HEK293 (cell line): Measurements from ENCODE around the gene CYP3A7.

Experiments used
- CTCF ChIA-PET: fragments of 350-600 bp; formaldehyde crosslinking; extraction: SDS; loops from one replicate; lab custom pipeline; 2021; ENCODE audit warnings: antibody characterized with exemption; lab: Yijun Ruan, JAX
- POLR2A ChIA-PET: fragments of 300-600 bp; formaldehyde crosslinking; extraction: SDS; loops from one replicate; lab custom pipeline; 2020; ENCODE audit warnings: antibody characterized with exemption, inconsistent platforms; lab: Yijun Ruan, JAX
- H3K27ac ChIP-seq: fragments of 200-500 bp; sonication (Bioruptor generic); 2 replicates; pipeline ENCODE4 v1.5.1; 2014; ENCODE audit warnings: low read depth, low read length, control low read depth, inconsistent platforms; ENCODE audit errors: extremely low read depth
- H3K36me3 ChIP-seq, 2 experiments: fragments of 200-500 bp in 1 of 2; sonication (Bioruptor generic) in 1 of 2; 1 replicate in 1 of 2; 2 replicates in 1 of 2; pipeline ENCODE4 v1.5.1; 2014 to 2017; ENCODE audit warnings: inconsistent platforms in 2 of 2, low read length in 2 of 2; ENCODE audit not compliant: control insufficient read depth in 2 of 2, insufficient read depth in 1 of 2
- H3K4me1 ChIP-seq: fragments of 200-500 bp; sonication (Bioruptor generic); 2 replicates; pipeline ENCODE4 v1.5.1; 2014; ENCODE audit warnings: mild to moderate bottlenecking, low read length, inconsistent platforms; ENCODE audit not compliant: control insufficient read depth, insufficient read depth
- H3K4me3 ChIP-seq: 2 replicates; pipeline ENCODE4 v1.5.1; 2011; ENCODE audit warnings: low read depth, mild to moderate bottlenecking, control low read depth, low read length, moderate library complexity
- H3K9me3 ChIP-seq: fragments of 200-500 bp; sonication (Bioruptor generic); 2 replicates; pipeline ENCODE4 v1.5.1; 2014; ENCODE audit warnings: low read depth, low read length, inconsistent platforms; ENCODE audit not compliant: control insufficient read depth, insufficient read depth
- GFI1B ChIP-seq: fragments of 450-650 bp; formaldehyde crosslinking; IDR thresholded peaks from 2 replicates; pipeline ENCODE4 v1.5.1; 2016; ENCODE audit warnings: missing biosample characterization, missing genetic modification characterization
- GLI4 ChIP-seq: fragments of 450-650 bp; formaldehyde crosslinking; IDR thresholded peaks from 2 replicates; pipeline ENCODE4 v1.5.1; 2016; ENCODE audit warnings: missing biosample characterization, missing genetic modification characterization
- HOXD13 ChIP-seq: sonication (generic); formaldehyde crosslinking; IDR thresholded peaks from 2 replicates; pipeline ENCODE4 v1.8.0; 2022; ENCODE audit warnings: missing genetic modification reagents, borderline replicate concordance
- KLF10 ChIP-seq: fragments of 450-650 bp; IDR thresholded peaks from 2 replicates; pipeline ENCODE4 v1.5.1; 2018; ENCODE audit warnings: missing biosample characterization, mild to moderate bottlenecking, missing genetic modification characterization
- SCRT2 ChIP-seq: fragments of 450-650 bp; formaldehyde crosslinking; IDR thresholded peaks from 2 replicates; pipeline ENCODE4 v1.5.1; 2016; ENCODE audit warnings: missing biosample characterization, missing genetic modification characterization
- SP7 ChIP-seq: fragments of 450-650 bp; formaldehyde crosslinking; IDR thresholded peaks from 2 replicates; pipeline ENCODE4 v1.5.1; 2016; ENCODE audit warnings: missing biosample characterization, missing genetic modification characterization
- ZBTB21 ChIP-seq: fragments of 450-650 bp; formaldehyde crosslinking; IDR thresholded peaks from 2 replicates; pipeline ENCODE4 v1.5.1; 2017; ENCODE audit warnings: missing biosample characterization, missing genetic modification characterization
- ZEB2 ChIP-seq: fragments of 450-650 bp; formaldehyde crosslinking; IDR thresholded peaks from 2 replicates; pipeline ENCODE4 v1.5.1; 2016; ENCODE audit warnings: missing biosample characterization, missing genetic modification characterization
- ZFP41 ChIP-seq: fragments of 450-650 bp; formaldehyde crosslinking; IDR thresholded peaks from 2 replicates; pipeline ENCODE4 v1.5.1; 2016; ENCODE audit warnings: missing biosample characterization, missing genetic modification characterization, borderline replicate concordance
- ZNF10 ChIP-seq: fragments of 450-650 bp; formaldehyde crosslinking; IDR thresholded peaks from 2 replicates; pipeline ENCODE4 v1.5.1; 2017; ENCODE audit warnings: missing biosample characterization, missing genetic modification characterization
- ZNF239 ChIP-seq: fragments of 450-650 bp; formaldehyde crosslinking; IDR thresholded peaks from 2 replicates; pipeline ENCODE4 v1.5.1; 2016; ENCODE audit warnings: missing biosample characterization, missing genetic modification characterization
- ZNF311 ChIP-seq: fragments of 450-650 bp; formaldehyde crosslinking; IDR thresholded peaks from 2 replicates; pipeline ENCODE4 v1.5.1; 2017; ENCODE audit warnings: missing biosample characterization, missing genetic modification characterization, borderline replicate concordance
- ZNF335 ChIP-seq: fragments of 450-650 bp; formaldehyde crosslinking; conservative IDR thresholded peaks from 2 replicates; pipeline ENCODE4 v1.5.1; 2016; ENCODE audit warnings: missing biosample characterization, missing genetic modification characterization
- ZNF350 ChIP-seq: fragments of 450-650 bp; formaldehyde crosslinking; IDR thresholded peaks from 2 replicates; pipeline ENCODE4 v1.5.0; 2017; ENCODE audit warnings: missing biosample characterization, mild to moderate bottlenecking, missing genetic modification characterization
- ZNF354C ChIP-seq: fragments of 450-650 bp; formaldehyde crosslinking; IDR thresholded peaks from 2 replicates; pipeline ENCODE4 v1.5.1; 2016; ENCODE audit warnings: missing biosample characterization, missing genetic modification characterization, low read depth, borderline replicate concordance
- ZNF416 ChIP-seq: fragments of 450-650 bp; formaldehyde crosslinking; IDR thresholded peaks from 2 replicates; pipeline ENCODE4 v1.5.1; 2016; ENCODE audit warnings: missing biosample characterization, missing genetic modification characterization
- ZNF530 ChIP-seq: fragments of 450-650 bp; formaldehyde crosslinking; IDR thresholded peaks from 2 replicates; pipeline ENCODE4 v1.5.1; 2016; ENCODE audit warnings: low read depth, missing biosample characterization, missing genetic modification characterization
- ZNF548 ChIP-seq: fragments of 450-650 bp; formaldehyde crosslinking; IDR thresholded peaks from 2 replicates; pipeline ENCODE4 v1.5.1; 2016; ENCODE audit warnings: missing biosample characterization, missing genetic modification characterization
- ZNF629 ChIP-seq: fragments of 450-650 bp; formaldehyde crosslinking; IDR thresholded peaks from 2 replicates; pipeline ENCODE4 v1.5.1; 2017; ENCODE audit warnings: missing biosample characterization, missing genetic modification characterization
- ZNF660 ChIP-seq: fragments of 450-650 bp; IDR thresholded peaks from 2 replicates; pipeline ENCODE4 v1.5.1; 2018; ENCODE audit warnings: missing biosample characterization, mild to moderate bottlenecking, missing genetic modification characterization
- ZNF664 ChIP-seq: fragments of 450-650 bp; formaldehyde crosslinking; IDR thresholded peaks from 2 replicates; pipeline ENCODE4 v1.5.1; 2016; ENCODE audit warnings: missing biosample characterization, missing genetic modification characterization
- ZNF792 ChIP-seq: fragments of 450-650 bp; formaldehyde crosslinking; IDR thresholded peaks from 2 replicates; pipeline ENCODE4 v1.5.1; 2016; ENCODE audit warnings: missing biosample characterization, missing genetic modification characterization
- ZNF843 ChIP-seq: fragments of 450-650 bp; formaldehyde crosslinking; IDR thresholded peaks from 2 replicates; pipeline ENCODE4 v1.5.1; 2016; ENCODE audit warnings: missing biosample characterization, missing genetic modification characterization
- ZSCAN16 ChIP-seq: fragments of 450-650 bp; formaldehyde crosslinking; IDR thresholded peaks from 2 replicates; pipeline ENCODE4 v1.5.1; 2016; ENCODE audit warnings: missing biosample characterization, missing genetic modification characterization
- ZXDB ChIP-seq: fragments of 450-650 bp; formaldehyde crosslinking; IDR thresholded peaks from 2 replicates; pipeline ENCODE4 v1.5.1; 2016; ENCODE audit warnings: missing biosample characterization, missing genetic modification characterization
- TF ChIP-seq, protein P1 (sequence below): fragments of 450-650 bp; formaldehyde crosslinking; IDR thresholded peaks from 2 replicates; pipeline ENCODE4 v1.5.1; 2016; ENCODE audit warnings: missing biosample characterization, missing genetic modification characterization
- TF ChIP-seq, protein P2 (sequence below): fragments of 450-650 bp; formaldehyde crosslinking; IDR thresholded peaks from 2 replicates; pipeline ENCODE4 v1.5.1; 2017; ENCODE audit warnings: missing biosample characterization, missing genetic modification characterization
- TF ChIP-seq, protein P3 (sequence below): fragments of 450-650 bp; formaldehyde crosslinking; IDR thresholded peaks from 2 replicates; pipeline ENCODE4 v1.5.1; 2017; ENCODE audit warnings: missing biosample characterization, missing genetic modification characterization
- TF ChIP-seq, protein P4 (sequence below): fragments of 450-650 bp; formaldehyde crosslinking; IDR thresholded peaks from 2 replicates; pipeline ENCODE4 v1.5.1; 2017; ENCODE audit warnings: missing biosample characterization, missing genetic modification characterization

The CYP3A7 gene

DNA sequence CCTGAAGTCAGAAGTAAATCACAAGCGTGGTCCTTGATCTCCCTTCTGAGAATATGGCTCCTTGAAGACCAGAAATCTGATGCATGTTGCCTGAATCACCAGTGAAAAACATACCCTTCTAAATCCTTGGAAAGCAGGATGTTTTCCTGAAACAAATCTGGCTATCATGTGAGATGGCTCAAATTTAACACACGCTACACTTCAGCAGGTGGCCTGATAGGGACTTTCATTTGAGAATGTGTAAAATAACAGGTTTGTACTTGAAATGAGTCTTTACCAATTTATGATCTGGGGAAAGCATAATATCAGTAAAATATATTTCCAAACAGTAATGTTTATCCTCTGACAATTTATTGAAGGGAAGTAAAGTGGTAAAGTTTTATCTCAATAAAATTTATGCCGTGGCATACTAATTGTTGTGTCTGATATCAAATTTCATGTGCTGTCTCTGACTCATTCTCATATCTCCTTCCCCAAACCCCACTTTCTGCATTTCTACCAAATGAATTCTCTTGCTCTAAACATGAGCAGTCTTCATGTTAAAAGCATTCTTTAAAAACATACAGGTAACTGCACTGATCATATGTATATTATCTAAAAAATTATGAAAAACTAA is 31.6 kb upstream of the CYP3A7 start:
- TF ChIP-seq ZNF664 (tag by site-specific recombination) (peak; percentile 87), GFI1B (tag by site-specific recombination) (peak; percentile 65; the same call in 1 of the 2 replicates), ZFP41 (tag by site-specific recombination) (no peak), ZBTB21 (tag by site-specific recombination) (peak; percentile 35; the same call in 1 of the 2 replicates), ZNF335 (peak; percentile 81), SCRT2 (tag by site-specific recombination) (0 out of 2 replicates have a peak, but pooled peaks have one; percentile 40), ZEB2 (peak; percentile 31; the same call in 1 of the 2 replicates), SP7 (peak; percentile 72), ZNF629 (0 out of 2 replicates have a peak, but pooled peaks have one; percentile 21), KLF10 (tag by site-specific recombination) (no peak), ZXDB (tag by site-specific recombination) (0 out of 2 replicates have a peak, but pooled peaks have one; percentile 27), HOXD13 (no peak), ZNF660 (tag by site-specific recombination) (0 out of 2 replicates have a peak, but pooled peaks have one; percentile 53), ZNF354C (tag by site-specific recombination) (no peak), ZNF530 (tag by site-specific recombination) (no peak), ZNF843 (tag by site-specific recombination) (peak; percentile 74)
- TF ChIP-seq, protein P1, sequence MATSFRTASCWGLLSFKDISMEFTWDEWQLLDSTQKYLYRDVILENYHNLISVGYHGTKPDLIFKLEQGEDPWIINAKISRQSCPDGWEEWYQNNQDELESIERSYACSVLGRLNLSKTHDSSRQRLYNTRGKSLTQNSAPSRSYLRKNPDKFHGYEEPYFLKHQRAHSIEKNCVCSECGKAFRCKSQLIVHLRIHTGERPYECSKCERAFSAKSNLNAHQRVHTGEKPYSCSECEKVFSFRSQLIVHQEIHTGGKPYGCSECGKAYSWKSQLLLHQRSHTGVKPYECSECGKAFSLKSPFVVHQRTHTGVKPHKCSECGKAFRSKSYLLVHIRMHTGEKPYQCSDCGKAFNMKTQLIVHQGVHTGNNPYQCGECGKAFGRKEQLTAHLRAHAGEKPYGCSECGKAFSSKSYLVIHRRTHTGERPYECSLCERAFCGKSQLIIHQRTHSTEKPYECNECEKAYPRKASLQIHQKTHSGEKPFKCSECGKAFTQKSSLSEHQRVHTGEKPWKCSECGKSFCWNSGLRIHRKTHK (tag by site-specific recombination), result no peak
- TF ChIP-seq, protein P2, sequence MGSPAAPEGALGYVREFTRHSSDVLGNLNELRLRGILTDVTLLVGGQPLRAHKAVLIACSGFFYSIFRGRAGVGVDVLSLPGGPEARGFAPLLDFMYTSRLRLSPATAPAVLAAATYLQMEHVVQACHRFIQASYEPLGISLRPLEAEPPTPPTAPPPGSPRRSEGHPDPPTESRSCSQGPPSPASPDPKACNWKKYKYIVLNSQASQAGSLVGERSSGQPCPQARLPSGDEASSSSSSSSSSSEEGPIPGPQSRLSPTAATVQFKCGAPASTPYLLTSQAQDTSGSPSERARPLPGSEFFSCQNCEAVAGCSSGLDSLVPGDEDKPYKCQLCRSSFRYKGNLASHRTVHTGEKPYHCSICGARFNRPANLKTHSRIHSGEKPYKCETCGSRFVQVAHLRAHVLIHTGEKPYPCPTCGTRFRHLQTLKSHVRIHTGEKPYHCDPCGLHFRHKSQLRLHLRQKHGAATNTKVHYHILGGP (tag by site-specific recombination), result peak; percentile 99
- Histone ChIP-seq H3K36me3 (no peaks in the 10 kb centered on the region), H3K4me1 (no peaks in the 10 kb centered on the region; the same call in 1 of the 2 replicates), H3K27ac (no peak overlapping the region), H3K4me3 (no peak overlapping the region), H3K9me3 (no peaks in the 10 kb centered on the region)
- ChIA-PET POLR2A (no interaction called here), CTCF (no interaction called here)

DNA sequence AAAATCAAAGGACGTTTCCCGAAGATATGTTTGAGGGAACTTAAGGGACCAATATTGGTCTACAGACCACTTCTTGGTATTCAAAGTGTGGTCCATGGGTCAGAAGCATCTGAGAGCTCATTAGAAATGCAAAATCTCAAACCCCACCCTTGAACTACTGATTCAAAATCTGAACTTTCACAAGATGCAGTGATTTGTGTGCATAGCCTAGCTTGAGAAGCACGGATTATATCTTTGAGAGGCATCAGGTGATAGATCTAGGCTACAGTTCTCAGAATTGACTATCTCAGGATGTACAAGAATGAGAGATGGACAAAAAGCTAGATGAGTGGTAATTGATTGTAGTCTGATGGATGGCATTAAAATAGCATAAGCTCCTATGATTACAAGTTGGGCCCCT is 29.5 kb upstream of the CYP3A7 start:
- no peaks in the 10 kb centered on the region for H3K9me3 ChIP-seq
- no peak for TF ChIP-seq ZNF548 (tag by site-specific recombination)
- TF ChIP-seq ZNF10 (tag by site-specific recombination), result no peak
- no peak for TF ChIP-seq ZNF239 (tag by site-specific recombination)
- TF ChIP-seq ZSCAN16 (tag by site-specific recombination), result no peak
- no peak for TF ChIP-seq ZNF350
- no peak for TF ChIP-seq ZNF311 (tag by site-specific recombination)
- TF ChIP-seq, protein P3, sequence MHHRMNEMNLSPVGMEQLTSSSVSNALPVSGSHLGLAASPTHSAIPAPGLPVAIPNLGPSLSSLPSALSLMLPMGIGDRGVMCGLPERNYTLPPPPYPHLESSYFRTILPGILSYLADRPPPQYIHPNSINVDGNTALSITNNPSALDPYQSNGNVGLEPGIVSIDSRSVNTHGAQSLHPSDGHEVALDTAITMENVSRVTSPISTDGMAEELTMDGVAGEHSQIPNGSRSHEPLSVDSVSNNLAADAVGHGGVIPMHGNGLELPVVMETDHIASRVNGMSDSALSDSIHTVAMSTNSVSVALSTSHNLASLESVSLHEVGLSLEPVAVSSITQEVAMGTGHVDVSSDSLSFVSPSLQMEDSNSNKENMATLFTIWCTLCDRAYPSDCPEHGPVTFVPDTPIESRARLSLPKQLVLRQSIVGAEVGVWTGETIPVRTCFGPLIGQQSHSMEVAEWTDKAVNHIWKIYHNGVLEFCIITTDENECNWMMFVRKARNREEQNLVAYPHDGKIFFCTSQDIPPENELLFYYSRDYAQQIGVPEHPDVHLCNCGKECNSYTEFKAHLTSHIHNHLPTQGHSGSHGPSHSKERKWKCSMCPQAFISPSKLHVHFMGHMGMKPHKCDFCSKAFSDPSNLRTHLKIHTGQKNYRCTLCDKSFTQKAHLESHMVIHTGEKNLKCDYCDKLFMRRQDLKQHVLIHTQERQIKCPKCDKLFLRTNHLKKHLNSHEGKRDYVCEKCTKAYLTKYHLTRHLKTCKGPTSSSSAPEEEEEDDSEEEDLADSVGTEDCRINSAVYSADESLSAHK (tag by site-specific recombination), result no peak
- TF ChIP-seq ZNF416 (tag by site-specific recombination), result no peak
- TF ChIP-seq, protein P4, sequence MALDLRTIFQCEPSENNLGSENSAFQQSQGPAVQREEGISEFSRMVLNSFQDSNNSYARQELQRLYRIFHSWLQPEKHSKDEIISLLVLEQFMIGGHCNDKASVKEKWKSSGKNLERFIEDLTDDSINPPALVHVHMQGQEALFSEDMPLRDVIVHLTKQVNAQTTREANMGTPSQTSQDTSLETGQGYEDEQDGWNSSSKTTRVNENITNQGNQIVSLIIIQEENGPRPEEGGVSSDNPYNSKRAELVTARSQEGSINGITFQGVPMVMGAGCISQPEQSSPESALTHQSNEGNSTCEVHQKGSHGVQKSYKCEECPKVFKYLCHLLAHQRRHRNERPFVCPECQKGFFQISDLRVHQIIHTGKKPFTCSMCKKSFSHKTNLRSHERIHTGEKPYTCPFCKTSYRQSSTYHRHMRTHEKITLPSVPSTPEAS (tag by site-specific recombination), result no peak
- TF ChIP-seq ZNF792, result no peak
- no peak for TF ChIP-seq KLF10 (tag by site-specific recombination)
- no peak for TF ChIP-seq GLI4 (tag by site-specific recombination)

More for the DNA sequence above, 29.5 kb upstream of the CYP3A7 start:
- Histone ChIP-seq H3K4me1 (no peaks in the 10 kb centered on the region; the same call in 1 of the 2 replicates), H3K4me3 (no peak overlapping the region), H3K36me3 (no peaks in the 10 kb centered on the region), H3K27ac (no peak overlapping the region)
- ChIA-PET CTCF (no interaction called here), POLR2A (no interaction called here)
